MCF 10A (cell line): ENCODE measurements around the gene LRRC45. TPM values are rescaled to one million over a fixed set of nuclear protein-coding genes. Genes with fewer than 3 reads are reported as not detected.
A peak's percentile ranks its signal among the peaks of the same experiment; 100 is the strongest.

Experiments used
- BruUV-seq: library from RNA; stranded (reverse); fragments of 400-500 nt; replicated peaks from 2 replicates; lab custom pipeline; 2021; lab: Mats Ljungman, UMichigan
- CTCF ChIA-PET: fragments of 300-600 bp; sonication (Branson Sonifier 250); formaldehyde crosslinking; extraction: SDS; loops from one replicate; lab custom pipeline; 2021; ENCODE audit warnings: antibody characterized with exemption, inconsistent platforms; lab: Yijun Ruan, JAX
- POLR2A ChIA-PET: fragments of 300-600, 350-650 bp; sonication (Branson Sonifier 250); formaldehyde crosslinking; extraction: SDS; loops from one replicate; lab custom pipeline; 2020; ENCODE audit warnings: antibody characterized with exemption, inconsistent platforms; lab: Yijun Ruan, JAX
- DNase-seq: peaks from one replicate; pipeline ENCODE4 v3.0.0-alpha.2; 2018; ENCODE audit not compliant: unreplicated experiment
- H3K27ac Mint-ChIP-seq: one replicate; pipeline ENCODE4 v1.8.0; 2022; ENCODE audit warnings: mild to moderate bottlenecking, low read depth, mixed read lengths; ENCODE audit not compliant: unreplicated experiment
- H3K27me3 Mint-ChIP-seq: one replicate; pipeline ENCODE4 v1.8.0; 2022; ENCODE audit warnings: mixed read lengths; ENCODE audit not compliant: insufficient read depth, unreplicated experiment
- H3K36me3 Mint-ChIP-seq: one replicate; pipeline ENCODE4 v1.8.0; 2022; ENCODE audit warnings: mild to moderate bottlenecking, moderate library complexity, mixed read lengths; ENCODE audit not compliant: insufficient read depth, unreplicated experiment
- H3K4me1 Mint-ChIP-seq: one replicate; pipeline ENCODE4 v1.8.0; 2022; ENCODE audit warnings: mixed read lengths; ENCODE audit not compliant: insufficient read depth, unreplicated experiment
- H3K4me3 Mint-ChIP-seq: one replicate; pipeline ENCODE4 v1.8.0; 2022; ENCODE audit warnings: mild to moderate bottlenecking, moderate library complexity, mixed read lengths; ENCODE audit not compliant: unreplicated experiment
- H3K9me3 Mint-ChIP-seq: one replicate; pipeline ENCODE4 v1.8.0; 2022; ENCODE audit warnings: mixed read lengths; ENCODE audit not compliant: unreplicated experiment
- intact Hi-C: fragments of 100-400 bp; cut with micrococcal nuclease; formaldehyde crosslinking; loops from 2 replicates; pipeline ENCODE4 v1.14.1; 2022
- total RNA-seq: library from RNA; stranded (reverse); gene quantifications from 2 replicates; pipeline ENCODE4 v1.2.3, GENCODE V29; 2022
- TF ChIP-seq, protein P1 (sequence below): fragments of 200-600 bp; IDR thresholded peaks from one replicate; pipeline ENCODE4 v1.8.0; 2022; ENCODE audit warnings: antibody characterized with exemption, mild to moderate bottlenecking; ENCODE audit not compliant: unreplicated experiment

The LRRC45 gene
- total RNA-seq, 1 experiment from 2014 or later, result 3.4 TPM

- ChIA-PET CTCF (interaction anchor here (0.6 to 2.2 kb wide), 8 partner anchors 13 to 72 kb away, joined by 3 to 10 read pairs (median 5); partner anchors contain the start of genes CENPX, LRRC45 and NOTUM), POLR2A (interaction anchor here (0.6 to 3.7 kb wide), 8 partner anchors 12 to 290 kb away, joined by 3 to 31 read pairs (median 9); partner anchors contain the start of genes CENPX and LRRC45)
- DNase-seq, result peak; percentile 95
- intact Hi-C loops, result loop anchor here (2.0 kb wide), 1 partner anchor 27 kb away; the partner anchor contains the start of gene ASPSCR1
- H3K27me3 Mint-ChIP-seq, result no peaks in the 10 kb centered on the region
- H3K4me1 Mint-ChIP-seq, result peaks cover 10% of the 10 kb centered on the region
- TF ChIP-seq, protein P1, sequence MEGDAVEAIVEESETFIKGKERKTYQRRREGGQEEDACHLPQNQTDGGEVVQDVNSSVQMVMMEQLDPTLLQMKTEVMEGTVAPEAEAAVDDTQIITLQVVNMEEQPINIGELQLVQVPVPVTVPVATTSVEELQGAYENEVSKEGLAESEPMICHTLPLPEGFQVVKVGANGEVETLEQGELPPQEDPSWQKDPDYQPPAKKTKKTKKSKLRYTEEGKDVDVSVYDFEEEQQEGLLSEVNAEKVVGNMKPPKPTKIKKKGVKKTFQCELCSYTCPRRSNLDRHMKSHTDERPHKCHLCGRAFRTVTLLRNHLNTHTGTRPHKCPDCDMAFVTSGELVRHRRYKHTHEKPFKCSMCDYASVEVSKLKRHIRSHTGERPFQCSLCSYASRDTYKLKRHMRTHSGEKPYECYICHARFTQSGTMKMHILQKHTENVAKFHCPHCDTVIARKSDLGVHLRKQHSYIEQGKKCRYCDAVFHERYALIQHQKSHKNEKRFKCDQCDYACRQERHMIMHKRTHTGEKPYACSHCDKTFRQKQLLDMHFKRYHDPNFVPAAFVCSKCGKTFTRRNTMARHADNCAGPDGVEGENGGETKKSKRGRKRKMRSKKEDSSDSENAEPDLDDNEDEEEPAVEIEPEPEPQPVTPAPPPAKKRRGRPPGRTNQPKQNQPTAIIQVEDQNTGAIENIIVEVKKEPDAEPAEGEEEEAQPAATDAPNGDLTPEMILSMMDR, result no peak
- H3K27ac Mint-ChIP-seq, result no peak overlapping the region
- H3K36me3 Mint-ChIP-seq, result peaks cover 6% of the 10 kb centered on the region
- BruUV-seq, result no TSS peak
- H3K4me3 Mint-ChIP-seq, result no peak overlapping the region
- H3K9me3 Mint-ChIP-seq, result no peaks in the 10 kb centered on the region
These were observed 19.4 kb upstream of the LRRC45 start for GRCh38 chr17:82003411-82004381.

DNA sequence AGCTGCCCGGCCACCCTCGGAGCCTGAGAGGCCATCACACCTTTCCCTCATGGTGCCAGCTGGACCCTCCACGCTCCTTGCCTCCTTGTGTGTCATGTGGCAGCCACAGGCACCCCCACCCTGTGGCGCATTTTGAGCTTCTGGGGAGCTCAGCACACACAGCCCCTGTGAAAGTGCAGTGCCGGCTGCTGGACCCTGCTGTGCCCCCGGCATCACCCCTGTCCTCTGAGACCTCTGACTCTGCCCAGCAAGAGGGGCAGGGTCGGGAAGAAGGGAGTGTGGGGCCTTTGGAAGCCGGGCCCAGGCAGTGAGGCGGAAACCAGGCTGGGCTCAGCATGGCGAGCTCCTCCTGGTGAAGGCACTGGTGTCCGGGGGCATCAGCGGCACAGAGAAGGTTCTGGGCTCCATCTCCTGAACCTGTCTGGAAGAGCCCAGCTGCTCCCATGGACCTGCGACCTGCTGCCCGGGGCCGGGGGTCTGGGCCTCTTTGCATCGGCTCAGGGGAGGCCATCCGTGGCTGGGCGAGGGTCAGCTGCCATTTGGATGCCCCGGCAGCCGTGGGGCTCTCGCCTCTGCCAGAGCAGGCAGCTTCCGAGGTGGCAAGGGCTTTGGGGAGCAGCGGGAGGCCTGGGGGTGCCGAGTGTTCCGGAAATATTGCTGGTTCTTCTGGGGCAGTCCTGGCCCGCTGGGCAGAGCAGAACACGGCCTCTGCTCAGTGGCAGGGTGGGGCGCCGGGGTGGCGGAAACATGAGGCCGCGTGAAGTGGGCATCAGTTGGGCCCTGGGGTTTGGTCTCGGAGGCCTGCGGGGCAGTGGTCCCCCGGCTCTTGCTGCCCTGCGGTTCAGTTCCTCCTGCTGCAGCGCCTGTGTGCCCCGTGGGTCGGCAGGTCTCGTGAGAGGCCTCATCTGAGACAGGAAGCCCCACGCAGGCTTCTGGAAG, 18.3 kb upstream of the LRRC45 start:
- Mint-ChIP-seq H3K27me3 (no peaks in the 10 kb centered on the region), H3K4me1 (peaks cover 10% of the 10 kb centered on the region), H3K27ac (no peak overlapping the region), H3K36me3 (peaks cover 8% of the 10 kb centered on the region), H3K9me3 (no peaks in the 10 kb centered on the region), H3K4me3 (no peak overlapping the region)
- intact Hi-C loops, result no loop called here
- BruUV-seq, result no TSS peak
- DNase-seq, result no peak
- ChIA-PET POLR2A (interaction anchor here (0.6 to 3.7 kb wide), 6 partner anchors 13 to 79 kb away, joined by 3 to 31 read pairs (median 14); partner anchors contain the start of genes CENPX and LRRC45), CTCF (interaction anchor here (0.6 to 1.9 kb wide), 5 partner anchors 17 to 70 kb away, joined by 3 to 6 read pairs (median 4); partner anchors contain the start of gene NOTUM)
- TF ChIP-seq, protein P1, result no peak

GRCh38 chr17:82005701-82006348, 17.3 kb upstream of the LRRC45 start:
- Mint-ChIP-seq H3K27me3 (no peaks in the 10 kb centered on the region), H3K36me3 (peaks cover 12% of the 10 kb centered on the region), H3K27ac (no peak overlapping the region), H3K4me3 (no peak overlapping the region), H3K4me1 (peaks cover 10% of the 10 kb centered on the region), H3K9me3 (no peaks in the 10 kb centered on the region)
- ChIA-PET CTCF (interaction anchor here (0.5 to 1.2 kb wide), 2 partner anchors 16 to 53 kb away, joined by 3 to 5 read pairs; no protein-coding TSS in a partner anchor), POLR2A (no interaction called here)
- DNase-seq, result no peak
- TF ChIP-seq, protein P1, result no peak
- intact Hi-C loops, result no loop called here
- no TSS peak for BruUV-seq
